Stimulated activated CD4-positive, alpha-beta T cell treated with anti-CD3 and anti-CD28 coated beads, Interleukin-4, amount 100 ng/mL, for 48 hours (primary cell): ENCODE results near the gene KRTAP10-3.

Experiments used
- DNase-seq, 2 donors: peaks; one replicate each; pipeline ENCODE4 v3.0.0-alpha.2; 2020; ENCODE audit warnings: low read depth in 2 of 2

Gene KRTAP10-3

GRCh38 chr21:44530221-44530902 is 28.2 kb downstream of the KRTAP10-3 start:
- DNase-seq: no peak

DNA sequence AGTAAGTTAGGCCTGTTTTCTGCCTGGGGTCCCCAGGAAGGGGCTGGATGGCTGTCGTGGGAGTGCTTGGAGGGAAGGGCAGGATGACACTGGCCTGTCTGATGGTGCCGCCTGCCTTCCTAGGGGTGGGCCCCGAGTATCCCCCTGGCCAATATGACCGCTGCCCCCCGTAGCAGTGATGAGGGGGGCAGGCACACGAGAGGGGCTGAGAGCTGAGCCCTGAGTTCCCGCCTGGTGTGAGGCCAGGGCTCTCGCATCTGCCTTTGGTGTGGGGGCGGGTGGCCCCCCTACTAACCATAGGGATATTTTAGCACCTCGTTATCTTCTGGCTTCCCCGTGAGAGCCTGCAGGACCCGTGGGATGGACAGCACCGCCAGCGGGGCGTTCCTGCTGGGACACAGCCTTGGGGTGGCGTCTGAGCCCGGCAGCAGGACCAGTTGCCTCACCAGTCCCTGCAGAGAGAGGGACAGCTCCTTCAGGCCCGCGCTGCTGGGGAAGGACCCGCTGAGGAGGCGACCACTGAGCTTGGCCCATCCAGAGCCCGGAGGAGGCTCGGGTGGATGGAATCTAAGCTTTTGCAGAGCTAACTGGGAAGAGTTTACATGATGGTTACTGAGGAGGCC is 29.0 kb downstream of the KRTAP10-3 start:
- DNase-seq: no peak

DNA sequence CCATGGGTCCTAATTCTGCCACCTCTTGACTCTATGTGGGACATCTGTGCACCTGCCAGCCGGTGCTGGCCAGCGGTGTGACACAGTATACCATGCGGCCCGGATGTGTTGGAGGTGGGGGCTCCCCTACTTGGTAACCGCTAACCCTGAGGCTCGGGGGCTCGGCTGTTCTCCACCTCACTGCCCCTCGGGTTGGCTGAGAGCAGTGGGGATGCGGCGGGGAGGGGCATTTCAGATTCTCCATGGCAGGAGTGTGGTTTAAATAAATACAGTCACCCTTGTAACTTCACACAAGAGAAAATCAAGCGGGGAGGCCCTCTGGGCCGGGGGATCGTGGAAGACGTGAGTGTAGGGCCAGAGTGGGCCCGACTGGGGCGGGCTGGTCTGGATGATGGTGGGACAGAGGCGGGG is 29.6 kb downstream of the KRTAP10-3 start:
- no peak for DNase-seq

- no peak for DNase-seq
These were observed 30.0 kb downstream of the KRTAP10-3 start for GRCh38 chr21:44528634-44528995.

- no peak for DNase-seq
These were observed 30.5 kb downstream of the KRTAP10-3 start for GRCh38 chr21:44527983-44528633.

- DNase-seq: no peak
These were observed 31.2 kb downstream of the KRTAP10-3 start for GRCh38 chr21:44527156-44527982.

- DNase-seq: no peak
These were observed 32.2 kb downstream of the KRTAP10-3 start for GRCh38 chr21:44526096-44526997.

- DNase-seq: no peak
These were observed 33.1 kb downstream of the KRTAP10-3 start for GRCh38 chr21:44525391-44526095.

- no peak for DNase-seq
These were observed 33.9 kb downstream of the KRTAP10-3 start for GRCh38 chr21:44524414-44525371.

GRCh38 chr21:44523567-44524413 is 34.8 kb downstream of the KRTAP10-3 start:
- no peak for DNase-seq

DNA sequence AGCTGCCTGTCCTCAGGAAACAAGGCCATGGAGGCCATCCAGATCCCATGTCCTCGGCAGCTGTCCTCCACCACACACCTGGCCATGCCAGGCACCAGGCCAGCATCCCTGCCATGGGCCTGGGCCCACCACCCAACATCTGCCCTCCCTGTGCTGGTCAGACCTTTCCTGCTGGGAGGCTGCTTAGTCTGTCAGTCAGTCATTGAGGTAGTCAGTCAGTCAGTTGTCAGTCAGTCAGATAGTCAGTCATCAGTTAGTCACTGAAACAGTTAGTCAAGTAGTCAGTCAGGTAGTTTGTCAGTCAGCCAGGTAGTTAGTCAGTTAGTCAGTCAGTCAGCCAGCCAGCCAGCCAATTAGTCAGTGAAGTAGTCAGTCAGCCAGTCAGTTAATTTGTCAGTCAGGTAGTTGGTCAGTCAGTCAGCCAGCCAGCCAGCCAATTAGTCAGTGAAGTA is 35.8 kb downstream of the KRTAP10-3 start:
- no peak for DNase-seq

GRCh38 chr21:44521928-44522752 is 36.5 kb downstream of the KRTAP10-3 start:
- DNase-seq: no peak

- no peak for DNase-seq
These were observed 37.2 kb downstream of the KRTAP10-3 start for GRCh38 chr21:44521301-44521927.

- DNase-seq: no peak
These were observed 38.0 kb downstream of the KRTAP10-3 start for GRCh38 chr21:44520326-44521300.
